ENCODE data around the gene RNF144B. TPM values are rescaled to one million over a fixed set of nuclear protein-coding genes. Genes with fewer than 3 reads are reported as not detected.
"Not testable (repeated sequence)": the region's sequence is repeated elsewhere in the genome, so short reads cannot be mapped to it uniquely, and the experiment has no call there.

The RNF144B gene
- total RNA-seq, 1 experiment from 2014 or later = 8.2 TPM

DNA sequence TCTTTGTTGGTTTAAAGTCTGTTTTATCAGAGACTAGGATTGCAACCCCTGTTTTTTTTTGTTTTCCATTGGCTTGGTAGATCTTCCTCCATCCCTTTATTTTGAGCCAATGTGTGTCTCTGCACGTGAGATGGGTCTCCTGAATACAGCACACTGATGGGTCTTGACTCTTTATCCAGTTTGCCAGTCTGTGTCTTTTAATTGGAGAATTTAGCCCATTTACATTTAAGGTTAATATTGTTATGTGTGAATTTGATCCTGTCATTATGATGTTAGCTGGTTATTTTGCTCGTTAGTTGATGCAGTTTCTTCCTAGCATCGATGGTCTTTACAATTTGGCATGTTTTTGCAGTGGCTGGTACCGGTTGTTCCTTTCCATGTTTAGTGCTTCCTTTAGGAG is 29.6 kb upstream of the RNF144B start:
- CTCF ChIA-PET; H3K27me3 Mint-ChIP-seq (ENCODE audit: low read depth); H3K27ac Mint-ChIP-seq; POLR2A ChIA-PET; H3K4me1 Mint-ChIP-seq; H3K4me3 Mint-ChIP-seq; H3K36me3 Mint-ChIP-seq; DNase-seq (ENCODE audit: low spot score); ATAC-seq: not testable (repeated sequence)
- H3K9me3 Mint-ChIP-seq = peaks cover 17% of the 10 kb centered on the region

DNA sequence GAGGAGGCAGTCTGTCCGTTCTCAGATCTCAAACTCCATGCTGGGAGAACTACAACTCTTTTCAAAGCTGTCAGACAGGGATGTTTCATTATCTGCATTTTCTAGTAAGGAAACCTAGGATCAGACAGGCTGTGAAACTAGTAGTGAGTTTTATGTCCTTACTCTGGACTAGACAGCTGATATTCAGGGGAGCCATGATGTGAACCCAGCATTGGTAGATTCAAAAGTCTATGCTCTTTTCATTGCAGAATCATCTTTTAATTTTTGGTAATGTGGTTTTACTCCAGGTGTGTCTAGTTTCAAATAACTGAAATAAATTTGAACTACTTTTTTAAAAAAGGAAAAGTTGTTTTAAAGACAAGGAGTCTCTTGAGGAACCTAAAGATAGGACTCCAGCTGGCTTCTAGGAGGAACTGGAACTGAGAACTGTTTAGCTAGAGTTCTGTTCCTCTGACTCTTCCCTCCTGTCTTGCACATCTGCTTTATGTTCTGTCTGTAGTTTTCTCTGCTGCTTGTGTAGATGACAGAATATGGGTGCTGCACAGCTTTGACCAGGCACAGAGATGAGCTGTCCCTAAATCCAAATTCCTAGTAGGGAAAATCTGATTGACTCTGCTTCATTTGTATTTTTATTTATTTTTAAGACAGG is 27.8 kb upstream of the RNF144B start:
- CTCF ChIA-PET = interaction anchor here (1.2 kb wide), 1 partner anchor 213 kb away, joined by 3 read pairs; no protein-coding TSS in a partner anchor
- H3K9me3 Mint-ChIP-seq = peaks cover 17% of the 10 kb centered on the region
- H3K36me3 Mint-ChIP-seq = peaks cover 9% of the 10 kb centered on the region
- H3K27me3 Mint-ChIP-seq (ENCODE audit: low read depth) = peaks cover 4% of the 10 kb centered on the region
- no peak for ATAC-seq
- POLR2A ChIA-PET = no interaction called here
- no peak for DNase-seq (ENCODE audit: low spot score)
- H3K4me1 Mint-ChIP-seq = no peaks in the 10 kb centered on the region
- H3K4me3 Mint-ChIP-seq = no peak overlapping the region
- no peak overlapping the region for H3K27ac Mint-ChIP-seq
- TF ChIP-seq, protein P1, sequence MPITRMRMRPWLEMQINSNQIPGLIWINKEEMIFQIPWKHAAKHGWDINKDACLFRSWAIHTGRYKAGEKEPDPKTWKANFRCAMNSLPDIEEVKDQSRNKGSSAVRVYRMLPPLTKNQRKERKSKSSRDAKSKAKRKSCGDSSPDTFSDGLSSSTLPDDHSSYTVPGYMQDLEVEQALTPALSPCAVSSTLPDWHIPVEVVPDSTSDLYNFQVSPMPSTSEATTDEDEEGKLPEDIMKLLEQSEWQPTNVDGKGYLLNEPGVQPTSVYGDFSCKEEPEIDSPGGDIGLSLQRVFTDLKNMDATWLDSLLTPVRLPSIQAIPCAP (CRISPR knock-in tag; IDR thresholded peaks at IDR 0.05) = no peak
- TF ChIP-seq, protein P2, sequence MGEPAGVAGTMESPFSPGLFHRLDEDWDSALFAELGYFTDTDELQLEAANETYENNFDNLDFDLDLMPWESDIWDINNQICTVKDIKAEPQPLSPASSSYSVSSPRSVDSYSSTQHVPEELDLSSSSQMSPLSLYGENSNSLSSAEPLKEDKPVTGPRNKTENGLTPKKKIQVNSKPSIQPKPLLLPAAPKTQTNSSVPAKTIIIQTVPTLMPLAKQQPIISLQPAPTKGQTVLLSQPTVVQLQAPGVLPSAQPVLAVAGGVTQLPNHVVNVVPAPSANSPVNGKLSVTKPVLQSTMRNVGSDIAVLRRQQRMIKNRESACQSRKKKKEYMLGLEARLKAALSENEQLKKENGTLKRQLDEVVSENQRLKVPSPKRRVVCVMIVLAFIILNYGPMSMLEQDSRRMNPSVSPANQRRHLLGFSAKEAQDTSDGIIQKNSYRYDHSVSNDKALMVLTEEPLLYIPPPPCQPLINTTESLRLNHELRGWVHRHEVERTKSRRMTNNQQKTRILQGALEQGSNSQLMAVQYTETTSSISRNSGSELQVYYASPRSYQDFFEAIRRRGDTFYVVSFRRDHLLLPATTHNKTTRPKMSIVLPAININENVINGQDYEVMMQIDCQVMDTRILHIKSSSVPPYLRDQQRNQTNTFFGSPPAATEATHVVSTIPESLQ (CRISPR knock-in tag; IDR thresholded peaks at IDR 0.05) = no peak
- no peak for TF ChIP-seq IRF2 (CRISPR knock-in tag; IDR thresholded peaks at IDR 0.05; ENCODE audit: borderline replicate concordance, low read depth)
- TF ChIP-seq, protein P3, sequence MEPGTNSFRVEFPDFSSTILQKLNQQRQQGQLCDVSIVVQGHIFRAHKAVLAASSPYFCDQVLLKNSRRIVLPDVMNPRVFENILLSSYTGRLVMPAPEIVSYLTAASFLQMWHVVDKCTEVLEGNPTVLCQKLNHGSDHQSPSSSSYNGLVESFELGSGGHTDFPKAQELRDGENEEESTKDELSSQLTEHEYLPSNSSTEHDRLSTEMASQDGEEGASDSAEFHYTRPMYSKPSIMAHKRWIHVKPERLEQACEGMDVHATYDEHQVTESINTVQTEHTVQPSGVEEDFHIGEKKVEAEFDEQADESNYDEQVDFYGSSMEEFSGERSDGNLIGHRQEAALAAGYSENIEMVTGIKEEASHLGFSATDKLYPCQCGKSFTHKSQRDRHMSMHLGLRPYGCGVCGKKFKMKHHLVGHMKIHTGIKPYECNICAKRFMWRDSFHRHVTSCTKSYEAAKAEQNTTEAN (CRISPR knock-in tag; IDR thresholded peaks at IDR 0.05) = no peak
- TF ChIP-seq GABPB1 (CRISPR knock-in tag; IDR thresholded peaks at IDR 0.05) = no peak
- TF ChIP-seq, protein P4, sequence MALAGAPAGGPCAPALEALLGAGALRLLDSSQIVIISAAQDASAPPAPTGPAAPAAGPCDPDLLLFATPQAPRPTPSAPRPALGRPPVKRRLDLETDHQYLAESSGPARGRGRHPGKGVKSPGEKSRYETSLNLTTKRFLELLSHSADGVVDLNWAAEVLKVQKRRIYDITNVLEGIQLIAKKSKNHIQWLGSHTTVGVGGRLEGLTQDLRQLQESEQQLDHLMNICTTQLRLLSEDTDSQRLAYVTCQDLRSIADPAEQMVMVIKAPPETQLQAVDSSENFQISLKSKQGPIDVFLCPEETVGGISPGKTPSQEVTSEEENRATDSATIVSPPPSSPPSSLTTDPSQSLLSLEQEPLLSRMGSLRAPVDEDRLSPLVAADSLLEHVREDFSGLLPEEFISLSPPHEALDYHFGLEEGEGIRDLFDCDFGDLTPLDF (CRISPR knock-in tag; IDR thresholded peaks at IDR 0.05) = no peak
- no peak for TF ChIP-seq MYBL2 (CRISPR knock-in tag; IDR thresholded peaks at IDR 0.05)
- no peak for TF ChIP-seq ZNF423 (CRISPR knock-in tag; IDR thresholded peaks at IDR 0.05)
- no peak for TF ChIP-seq JUN (CRISPR knock-in tag; IDR thresholded peaks at IDR 0.05)
- TF ChIP-seq ZNF317 (CRISPR knock-in tag; IDR thresholded peaks at IDR 0.05; ENCODE audit: borderline replicate concordance, low read depth) = no peak
- no peak for TF ChIP-seq GTF2I (CRISPR knock-in tag; conservative IDR thresholded peaks at IDR 0.05)
- TF ChIP-seq, protein P5, sequence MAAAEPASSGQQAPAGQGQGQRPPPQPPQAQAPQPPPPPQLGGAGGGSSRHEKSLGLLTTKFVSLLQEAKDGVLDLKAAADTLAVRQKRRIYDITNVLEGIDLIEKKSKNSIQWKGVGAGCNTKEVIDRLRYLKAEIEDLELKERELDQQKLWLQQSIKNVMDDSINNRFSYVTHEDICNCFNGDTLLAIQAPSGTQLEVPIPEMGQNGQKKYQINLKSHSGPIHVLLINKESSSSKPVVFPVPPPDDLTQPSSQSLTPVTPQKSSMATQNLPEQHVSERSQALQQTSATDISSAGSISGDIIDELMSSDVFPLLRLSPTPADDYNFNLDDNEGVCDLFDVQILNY (CRISPR knock-in tag; IDR thresholded peaks at IDR 0.05) = no peak
- no peak for TF ChIP-seq NFATC4 (CRISPR knock-in tag; IDR thresholded peaks at IDR 0.05)
- no peak for TF ChIP-seq MXD4 (CRISPR knock-in tag; IDR thresholded peaks at IDR 0.05; ENCODE audit: borderline replicate concordance)
- no peak for TF ChIP-seq NR1H2 (CRISPR knock-in tag; IDR thresholded peaks at IDR 0.05)
- TF ChIP-seq, protein P6, sequence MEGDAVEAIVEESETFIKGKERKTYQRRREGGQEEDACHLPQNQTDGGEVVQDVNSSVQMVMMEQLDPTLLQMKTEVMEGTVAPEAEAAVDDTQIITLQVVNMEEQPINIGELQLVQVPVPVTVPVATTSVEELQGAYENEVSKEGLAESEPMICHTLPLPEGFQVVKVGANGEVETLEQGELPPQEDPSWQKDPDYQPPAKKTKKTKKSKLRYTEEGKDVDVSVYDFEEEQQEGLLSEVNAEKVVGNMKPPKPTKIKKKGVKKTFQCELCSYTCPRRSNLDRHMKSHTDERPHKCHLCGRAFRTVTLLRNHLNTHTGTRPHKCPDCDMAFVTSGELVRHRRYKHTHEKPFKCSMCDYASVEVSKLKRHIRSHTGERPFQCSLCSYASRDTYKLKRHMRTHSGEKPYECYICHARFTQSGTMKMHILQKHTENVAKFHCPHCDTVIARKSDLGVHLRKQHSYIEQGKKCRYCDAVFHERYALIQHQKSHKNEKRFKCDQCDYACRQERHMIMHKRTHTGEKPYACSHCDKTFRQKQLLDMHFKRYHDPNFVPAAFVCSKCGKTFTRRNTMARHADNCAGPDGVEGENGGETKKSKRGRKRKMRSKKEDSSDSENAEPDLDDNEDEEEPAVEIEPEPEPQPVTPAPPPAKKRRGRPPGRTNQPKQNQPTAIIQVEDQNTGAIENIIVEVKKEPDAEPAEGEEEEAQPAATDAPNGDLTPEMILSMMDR (IDR thresholded peaks at IDR 0.05) = no peak
- TF ChIP-seq CBFB (CRISPR knock-in tag; IDR thresholded peaks at IDR 0.05; ENCODE audit: low read depth) = no peak
- no peak for TF ChIP-seq ZNF396 (CRISPR knock-in tag; IDR thresholded peaks at IDR 0.05; ENCODE audit: borderline replicate concordance)
- TF ChIP-seq, protein P7, sequence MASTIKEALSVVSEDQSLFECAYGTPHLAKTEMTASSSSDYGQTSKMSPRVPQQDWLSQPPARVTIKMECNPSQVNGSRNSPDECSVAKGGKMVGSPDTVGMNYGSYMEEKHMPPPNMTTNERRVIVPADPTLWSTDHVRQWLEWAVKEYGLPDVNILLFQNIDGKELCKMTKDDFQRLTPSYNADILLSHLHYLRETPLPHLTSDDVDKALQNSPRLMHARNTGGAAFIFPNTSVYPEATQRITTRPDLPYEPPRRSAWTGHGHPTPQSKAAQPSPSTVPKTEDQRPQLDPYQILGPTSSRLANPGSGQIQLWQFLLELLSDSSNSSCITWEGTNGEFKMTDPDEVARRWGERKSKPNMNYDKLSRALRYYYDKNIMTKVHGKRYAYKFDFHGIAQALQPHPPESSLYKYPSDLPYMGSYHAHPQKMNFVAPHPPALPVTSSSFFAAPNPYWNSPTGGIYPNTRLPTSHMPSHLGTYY (CRISPR knock-in tag; IDR thresholded peaks at IDR 0.05) = no peak
- TF ChIP-seq TEAD4 (CRISPR knock-in tag; IDR thresholded peaks at IDR 0.05) = no peak

All from WTC11 (cell line).